Panc1 (cell line): ENCODE data around the gene TOR1AIP1. TPM values are rescaled to one million over a fixed set of nuclear protein-coding genes. Genes with fewer than 3 reads are reported as not detected.

Experiments used
- ATAC-seq: fragments of 200-7000 bp; cut with Tn5 transposase; 2 replicates; pipeline ENCODE4 v1.9.1; 2020; ENCODE audit warnings: mild to moderate bottlenecking, moderate library complexity
- BruUV-seq: library from RNA; stranded (reverse); fragments of 400-500 nt; replicated peaks from 2 replicates; lab custom pipeline; 2021; lab: Mats Ljungman, UMichigan
- CTCF ChIA-PET: fragments of 300-600 bp; sonication (Branson Sonifier 250); formaldehyde crosslinking; loops from one replicate; lab custom pipeline; 2022; ENCODE audit warnings: antibody characterized with exemption; lab: Charles Lee
- POLR2A ChIA-PET: fragments of 300-600 bp; sonication (Branson Sonifier 250); formaldehyde crosslinking; loops from one replicate; lab custom pipeline; 2022; ENCODE audit warnings: antibody characterized with exemption; lab: Charles Lee
- DNase-seq: peaks from one replicate; pipeline ENCODE4 v3.0.0-alpha.2; 2010; ENCODE audit warnings: low read depth, low spot score
- H3K27ac ChIP-seq: 2 replicates; pipeline ENCODE4 v1.5.1; 2011; ENCODE audit warnings: mild to moderate bottlenecking, low read length, inconsistent platforms
- H3K27me3 ChIP-seq: fragments of 200-500 bp; sonication (Bioruptor generic); 2 replicates; pipeline ENCODE4 v1.6.0; 2014; ENCODE audit warnings: low read length, inconsistent platforms; ENCODE audit not compliant: control insufficient read depth, insufficient read depth
- H3K36me3 ChIP-seq: fragments of 200-500 bp; sonication (Bioruptor generic); 2 replicates; pipeline ENCODE4 v1.5.1; 2014; ENCODE audit warnings: inconsistent platforms, mild to moderate bottlenecking, low read length, moderate library complexity; ENCODE audit not compliant: control insufficient read depth, insufficient read depth
- H3K4me1 ChIP-seq: 2 replicates; pipeline ENCODE4 v1.5.1; 2011; ENCODE audit warnings: inconsistent platforms, mild to moderate bottlenecking, low read length, moderate library complexity; ENCODE audit not compliant: control insufficient read depth, insufficient read depth
- H3K4me3 ChIP-seq, 2 experiments: 2 replicates each; pipeline ENCODE4 v1.5.1; 2011 to 2012; ENCODE audit warnings: low read depth in 2 of 2, low read length in 2 of 2, mild to moderate bottlenecking in 2 of 2, inconsistent platforms in 1 of 2, moderate library complexity in 1 of 2
- H3K9me3 ChIP-seq: fragments of 200-500 bp; sonication (Bioruptor generic); 2 replicates; pipeline ENCODE4 v1.5.1; 2014; ENCODE audit warnings: low read depth, mild to moderate bottlenecking, inconsistent platforms, low read length, moderate library complexity; ENCODE audit not compliant: control insufficient read depth, insufficient read depth
- CTCF ChIP-seq: fragments of 450-650 bp; IDR thresholded peaks from 2 replicates; pipeline ENCODE4 v1.5.1; 2017; ENCODE audit warnings: mild to moderate bottlenecking
- POLR2AphosphoS5 ChIP-seq: IDR thresholded peaks from 2 replicates; pipeline ENCODE4 v1.6.1; 2012; ENCODE audit warnings: mild to moderate bottlenecking, low read depth, low read length, moderate library complexity
- SIN3A ChIP-seq: IDR thresholded peaks from 2 replicates; pipeline ENCODE4 v1.6.1; 2012; ENCODE audit warnings: low read depth, mild to moderate bottlenecking, low read length, moderate library complexity, borderline replicate concordance; ENCODE audit not compliant: insufficient read depth
- TCF7L2 ChIP-seq: IDR thresholded peaks from 2 replicates; pipeline ENCODE4 v1.6.1; 2011; ENCODE audit warnings: mild to moderate bottlenecking, low read depth, low read length, inconsistent platforms
- in situ Hi-C: cut with HindIII; loops from 2 replicates; pipeline ENCODE4 v1.10.0; 2016; ENCODE audit warnings: low sequenced_read_pairs, low pct_unique_long_range_greater_than_20kb
- intact Hi-C: fragments of 100-400 bp; cut with micrococcal nuclease; formaldehyde crosslinking; loops from one replicate; pipeline ENCODE4 v1.10.0; 2022; ENCODE audit not compliant: unreplicated experiment
- total RNA-seq: library from RNA; stranded (reverse); gene quantifications from one replicate; pipeline ENCODE4 v1.2.1, GENCODE V29; 2021; ENCODE audit not compliant: unreplicated experiment
- TF ChIP-seq, protein P1 (sequence below), 2 experiments: IDR thresholded peaks; 2 replicates each; pipeline ENCODE4 v1.6.1; 2011 to 2012; ENCODE audit warnings: low read depth in 2 of 2, control low read depth in 1 of 2, low read length in 1 of 2, mild to moderate bottlenecking in 1 of 2, moderate library complexity in 1 of 2; ENCODE audit not compliant: insufficient read depth in 1 of 2

The TOR1AIP1 gene
- total RNA-seq, 1 experiment from 2014 or later, result 62.0 TPM

DNA sequence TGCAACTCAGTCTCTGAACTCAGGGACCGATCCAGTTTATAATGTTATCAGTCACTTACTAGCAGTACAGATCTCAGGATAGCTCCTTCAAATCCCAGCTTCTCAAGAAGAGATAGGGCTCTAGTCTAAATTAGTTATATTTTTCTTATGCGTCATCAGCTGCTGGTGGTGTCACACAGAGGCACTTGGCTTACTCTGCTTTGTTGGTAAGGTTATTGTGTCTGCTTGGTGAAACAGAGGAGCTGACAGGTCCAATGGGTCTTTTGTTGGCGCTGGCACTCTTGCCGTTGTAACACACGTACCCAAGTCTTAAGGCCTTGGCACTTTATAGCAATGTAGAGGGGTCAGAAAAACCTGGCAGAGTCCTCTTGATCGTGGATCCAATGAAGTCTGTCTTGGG is 16.7 kb upstream of the TOR1AIP1 start:
- H3K4me1 ChIP-seq, result no peaks in the 10 kb centered on the region
- peaks cover 21% of the 10 kb centered on the region for H3K36me3 ChIP-seq
- H3K9me3 ChIP-seq, result no peaks in the 10 kb centered on the region
- H3K4me3 ChIP-seq, result no peak overlapping the region
- no peaks in the 10 kb centered on the region for H3K27me3 ChIP-seq
- H3K27ac ChIP-seq, result no peak overlapping the region
- DNase-seq, result no peak
- CTCF ChIA-PET, result no interaction called here
- BruUV-seq, result no TSS peak
- in situ Hi-C loops (no loop called here), intact Hi-C loops (no loop called here)
- no peak for ATAC-seq
- TF ChIP-seq POLR2AphosphoS5, result no peak
- no peak for TF ChIP-seq CTCF
- TF ChIP-seq, protein P1, sequence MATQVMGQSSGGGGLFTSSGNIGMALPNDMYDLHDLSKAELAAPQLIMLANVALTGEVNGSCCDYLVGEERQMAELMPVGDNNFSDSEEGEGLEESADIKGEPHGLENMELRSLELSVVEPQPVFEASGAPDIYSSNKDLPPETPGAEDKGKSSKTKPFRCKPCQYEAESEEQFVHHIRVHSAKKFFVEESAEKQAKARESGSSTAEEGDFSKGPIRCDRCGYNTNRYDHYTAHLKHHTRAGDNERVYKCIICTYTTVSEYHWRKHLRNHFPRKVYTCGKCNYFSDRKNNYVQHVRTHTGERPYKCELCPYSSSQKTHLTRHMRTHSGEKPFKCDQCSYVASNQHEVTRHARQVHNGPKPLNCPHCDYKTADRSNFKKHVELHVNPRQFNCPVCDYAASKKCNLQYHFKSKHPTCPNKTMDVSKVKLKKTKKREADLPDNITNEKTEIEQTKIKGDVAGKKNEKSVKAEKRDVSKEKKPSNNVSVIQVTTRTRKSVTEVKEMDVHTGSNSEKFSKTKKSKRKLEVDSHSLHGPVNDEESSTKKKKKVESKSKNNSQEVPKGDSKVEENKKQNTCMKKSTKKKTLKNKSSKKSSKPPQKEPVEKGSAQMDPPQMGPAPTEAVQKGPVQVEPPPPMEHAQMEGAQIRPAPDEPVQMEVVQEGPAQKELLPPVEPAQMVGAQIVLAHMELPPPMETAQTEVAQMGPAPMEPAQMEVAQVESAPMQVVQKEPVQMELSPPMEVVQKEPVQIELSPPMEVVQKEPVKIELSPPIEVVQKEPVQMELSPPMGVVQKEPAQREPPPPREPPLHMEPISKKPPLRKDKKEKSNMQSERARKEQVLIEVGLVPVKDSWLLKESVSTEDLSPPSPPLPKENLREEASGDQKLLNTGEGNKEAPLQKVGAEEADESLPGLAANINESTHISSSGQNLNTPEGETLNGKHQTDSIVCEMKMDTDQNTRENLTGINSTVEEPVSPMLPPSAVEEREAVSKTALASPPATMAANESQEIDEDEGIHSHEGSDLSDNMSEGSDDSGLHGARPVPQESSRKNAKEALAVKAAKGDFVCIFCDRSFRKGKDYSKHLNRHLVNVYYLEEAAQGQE (IDR thresholded peaks at IDR 0.05; ENCODE audit: insufficient read depth in 1 of 2, low read depth in 2 of 2, low read length in 1 of 2), result no peak
- no peak for TF ChIP-seq SIN3A
- no peak for TF ChIP-seq TCF7L2
- POLR2A ChIA-PET, result no interaction called here

DNA sequence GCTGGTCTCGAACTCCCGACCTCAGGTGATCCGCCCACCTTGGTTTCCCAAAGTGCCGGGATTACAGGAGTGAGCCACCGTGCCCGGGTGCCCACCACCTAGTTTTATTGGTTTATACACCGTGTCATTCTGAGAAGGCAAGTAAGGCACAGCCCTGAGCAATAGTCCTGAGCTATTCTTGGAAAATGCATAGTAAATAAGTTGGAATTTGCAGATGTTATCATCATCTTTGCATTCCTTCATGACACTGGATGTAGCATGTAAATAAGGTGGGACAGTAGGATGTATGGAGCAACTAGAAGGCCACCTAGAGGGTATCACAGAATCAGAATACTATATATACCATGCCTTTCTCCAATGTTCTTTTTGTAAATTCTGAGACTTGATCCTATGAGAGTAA is 15.5 kb upstream of the TOR1AIP1 start:
- no peak for DNase-seq
- in situ Hi-C loops, result no loop called here
- CTCF ChIA-PET, result no interaction called here
- Histone ChIP-seq H3K27me3 (no peaks in the 10 kb centered on the region), H3K4me3 (no peak overlapping the region), H3K36me3 (peaks cover 25% of the 10 kb centered on the region), H3K27ac (no peak overlapping the region), H3K9me3 (no peaks in the 10 kb centered on the region), H3K4me1 (no peaks in the 10 kb centered on the region)
- no peak for ATAC-seq
- TF ChIP-seq SIN3A (no peak), POLR2AphosphoS5 (no peak), TCF7L2 (no peak), CTCF (no peak)
- TF ChIP-seq, protein P1 (IDR thresholded peaks at IDR 0.05; ENCODE audit: insufficient read depth in 1 of 2, low read depth in 2 of 2, low read length in 1 of 2), result no peak
- intact Hi-C loops, result no loop called here
- POLR2A ChIA-PET, result no interaction called here
- BruUV-seq, result no TSS peak
